ENCODE data around the gene CHN2. TPM values are rescaled to one million over a fixed set of nuclear protein-coding genes. Genes with fewer than 3 reads are reported as not detected.

CHN2 gene
- total RNA-seq, 1 experiment from 2014 or later = 2.1 TPM

GRCh38 chr7:29325476-29325875 is 130.9 kb downstream of the CHN2 start:
- no TSS peak for BruUV-seq (replicated peaks)
- H4K20me1 ChIP-seq (ENCODE audit: insufficient read depth) = no peaks in the 10 kb centered on the region
- no peaks in the 10 kb centered on the region for H3K9me2 ChIP-seq (ENCODE audit: insufficient read depth)
- no peaks in the 10 kb centered on the region for H3K4me1 ChIP-seq (ENCODE audit: control insufficient read depth in 1 of 2, insufficient read depth in 2 of 2, low read length in 2 of 2)
- H3K27me3 ChIP-seq (ENCODE audit: insufficient read depth, low read length) = peaks cover 5% of the 10 kb centered on the region; the same call in 1 of the 2 replicates
- ChIA-PET POLR2A (no interaction called here), CTCF (no interaction called here), RAD21 (ENCODE audit: low non-redundant PET in 1 of 2, low total read pairs in 2 of 2, uncharacterized antibody in 2 of 2, unreplicated experiment in 2 of 2) (no interaction called here)
- no peaks in the 10 kb centered on the region for H3K36me3 ChIP-seq (ENCODE audit: control insufficient read depth in 1 of 2, insufficient read depth in 2 of 2, low read length in 2 of 2)
- H3K79me2 ChIP-seq (ENCODE audit: insufficient read depth, low read length) = no peaks in the 10 kb centered on the region
- no peak overlapping the region for H2AFZ ChIP-seq (ENCODE audit: low read depth, low read length, poor library complexity, severe bottlenecking)
- no peak overlapping the region for H3K4me2 ChIP-seq (ENCODE audit: low read length)
- H3K27ac ChIP-seq (ENCODE audit: low read depth, low read length) = no peak overlapping the region
- no peak overlapping the region for H3K4me3 ChIP-seq (replicated peaks in 1 of 2; ENCODE audit: low read depth in 1 of 2, low read length in 2 of 2)
- DNase-seq (ENCODE audit: low read depth, low spot score) = no peak
- no peaks in the 10 kb centered on the region for H3K9me3 ChIP-seq (ENCODE audit: control insufficient read depth in 1 of 2, insufficient read depth in 1 of 2, low read depth in 1 of 2, low read length in 2 of 2)
- no peak for ATAC-seq
- intact Hi-C loops (cut with micrococcal nuclease) = no loop called here
- no peak overlapping the region for H3K9ac ChIP-seq (ENCODE audit: low read length)
- TF ChIP-seq ELF1 (IDR thresholded peaks at IDR 0.05; ENCODE audit: borderline replicate concordance, low read depth) (no peak), ZFX (IDR thresholded peaks at IDR 0.05) (no peak), SRF (IDR thresholded peaks at IDR 0.05; ENCODE audit: low read depth) (no peak), SIN3A (IDR thresholded peaks at IDR 0.05; ENCODE audit: low read depth) (no peak), SP1 (IDR thresholded peaks at IDR 0.05; ENCODE audit: low read depth) (no peak), TCF7L2 (IDR thresholded peaks at IDR 0.05; ENCODE audit: borderline replicate concordance, extremely low read depth, insufficient read depth, insufficient read length) (no peak), EZH2phosphoT487 (IDR thresholded peaks at IDR 0.05; ENCODE audit: borderline replicate concordance) (no peak), REST (IDR thresholded peaks at IDR 0.05; ENCODE audit: low read depth) (no peak), POLR2AphosphoS5 (IDR thresholded peaks at IDR 0.05; ENCODE audit: low read depth, low read length) (no peak), MAX (IDR thresholded peaks at IDR 0.05) (no peak), EGR1 (IDR thresholded peaks at IDR 0.05; ENCODE audit: low read depth) (no peak), YY1 (IDR thresholded peaks at IDR 0.05; ENCODE audit: extremely low read depth, insufficient replicate concordance, low read depth, low read length) (no peak), FOSL1 (IDR thresholded peaks at IDR 0.05; ENCODE audit: low read depth) (no peak), POLR2A (IDR thresholded peaks at IDR 0.05; ENCODE audit: borderline replicate concordance, extremely low read depth, insufficient read depth, insufficient read length) (no peak), RAD21 (IDR thresholded peaks at IDR 0.05; ENCODE audit: low read depth) (no peak)
- TF ChIP-seq, protein P1, sequence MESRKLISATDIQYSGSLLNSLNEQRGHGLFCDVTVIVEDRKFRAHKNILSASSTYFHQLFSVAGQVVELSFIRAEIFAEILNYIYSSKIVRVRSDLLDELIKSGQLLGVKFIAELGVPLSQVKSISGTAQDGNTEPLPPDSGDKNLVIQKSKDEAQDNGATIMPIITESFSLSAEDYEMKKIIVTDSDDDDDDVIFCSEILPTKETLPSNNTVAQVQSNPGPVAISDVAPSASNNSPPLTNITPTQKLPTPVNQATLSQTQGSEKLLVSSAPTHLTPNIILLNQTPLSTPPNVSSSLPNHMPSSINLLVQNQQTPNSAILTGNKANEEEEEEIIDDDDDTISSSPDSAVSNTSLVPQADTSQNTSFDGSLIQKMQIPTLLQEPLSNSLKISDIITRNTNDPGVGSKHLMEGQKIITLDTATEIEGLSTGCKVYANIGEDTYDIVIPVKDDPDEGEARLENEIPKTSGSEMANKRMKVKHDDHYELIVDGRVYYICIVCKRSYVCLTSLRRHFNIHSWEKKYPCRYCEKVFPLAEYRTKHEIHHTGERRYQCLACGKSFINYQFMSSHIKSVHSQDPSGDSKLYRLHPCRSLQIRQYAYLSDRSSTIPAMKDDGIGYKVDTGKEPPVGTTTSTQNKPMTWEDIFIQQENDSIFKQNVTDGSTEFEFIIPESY (IDR thresholded peaks at IDR 0.05; ENCODE audit: extremely low read depth, insufficient replicate concordance, low read length) = no peak
- TF ChIP-seq, protein P2, sequence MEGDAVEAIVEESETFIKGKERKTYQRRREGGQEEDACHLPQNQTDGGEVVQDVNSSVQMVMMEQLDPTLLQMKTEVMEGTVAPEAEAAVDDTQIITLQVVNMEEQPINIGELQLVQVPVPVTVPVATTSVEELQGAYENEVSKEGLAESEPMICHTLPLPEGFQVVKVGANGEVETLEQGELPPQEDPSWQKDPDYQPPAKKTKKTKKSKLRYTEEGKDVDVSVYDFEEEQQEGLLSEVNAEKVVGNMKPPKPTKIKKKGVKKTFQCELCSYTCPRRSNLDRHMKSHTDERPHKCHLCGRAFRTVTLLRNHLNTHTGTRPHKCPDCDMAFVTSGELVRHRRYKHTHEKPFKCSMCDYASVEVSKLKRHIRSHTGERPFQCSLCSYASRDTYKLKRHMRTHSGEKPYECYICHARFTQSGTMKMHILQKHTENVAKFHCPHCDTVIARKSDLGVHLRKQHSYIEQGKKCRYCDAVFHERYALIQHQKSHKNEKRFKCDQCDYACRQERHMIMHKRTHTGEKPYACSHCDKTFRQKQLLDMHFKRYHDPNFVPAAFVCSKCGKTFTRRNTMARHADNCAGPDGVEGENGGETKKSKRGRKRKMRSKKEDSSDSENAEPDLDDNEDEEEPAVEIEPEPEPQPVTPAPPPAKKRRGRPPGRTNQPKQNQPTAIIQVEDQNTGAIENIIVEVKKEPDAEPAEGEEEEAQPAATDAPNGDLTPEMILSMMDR (IDR thresholded peaks at IDR 0.05 in 2 of 3, conservative IDR thresholded peaks at IDR 0.05 in 1 of 3; ENCODE audit: borderline replicate concordance in 1 of 3, insufficient read depth in 1 of 3, low read depth in 2 of 3, low read length in 2 of 3) = no peak

Measured in HCT116 (cell line).